Parathyroid adenoma (tissue), 2 donors: ENCODE measurements around the gene RSPH9.

ENCODE experiments used
- H2AFZ ChIP-seq: fragments of 300-600 bp; sonication (generic); one replicate; pipeline ENCODE4 v1.7.0; 2017; ENCODE audit warnings: antibody characterized with exemption, mild to moderate bottlenecking
- H3K27ac ChIP-seq: fragments of 300-600 bp; sonication (generic); one replicate; pipeline ENCODE4 v1.7.0; 2017
- H3K27me3 ChIP-seq: fragments of 300-600 bp; sonication (generic); one replicate; pipeline ENCODE4 v1.7.0; 2017; ENCODE audit warnings: low read length; ENCODE audit not compliant: control insufficient read depth, insufficient read depth
- H3K36me3 ChIP-seq: fragments of 300-600 bp; sonication (generic); one replicate; pipeline ENCODE4 v1.7.0; 2017; ENCODE audit warnings: low read length; ENCODE audit not compliant: control insufficient read depth, insufficient read depth
- H3K4me1 ChIP-seq: fragments of 300-600 bp; sonication (generic); one replicate; pipeline ENCODE4 v1.7.0; 2017; ENCODE audit warnings: control low read depth
- H3K4me2 ChIP-seq: fragments of 300-600 bp; sonication (generic); one replicate; pipeline ENCODE4 v1.7.0; 2017; ENCODE audit warnings: low read length
- H3K4me3 ChIP-seq: fragments of 300-600 bp; sonication (generic); one replicate; pipeline ENCODE4 v1.7.0; 2017; ENCODE audit warnings: low read depth, low read length
- H3K79me2 ChIP-seq: fragments of 300-600 bp; sonication (generic); one replicate; pipeline ENCODE4 v1.7.0; 2017; ENCODE audit warnings: control low read depth
- H3K9ac ChIP-seq: fragments of 300-600 bp; sonication (generic); one replicate; pipeline ENCODE4 v1.7.0; 2017; ENCODE audit warnings: mild to moderate bottlenecking
- H3K9me3 ChIP-seq: fragments of 300-600 bp; sonication (generic); one replicate; pipeline ENCODE4 v1.7.0; 2017; ENCODE audit warnings: low read length; ENCODE audit not compliant: control insufficient read depth
- CTCF ChIP-seq: fragments of 300-600 bp; sonication (generic); IDR thresholded peaks from one replicate; pipeline ENCODE4 v1.7.0; 2017; ENCODE audit warnings: antibody characterized with exemption, mild to moderate bottlenecking
- donor health status: primary hyperparathyroidism.

The RSPH9 gene

GRCh38 chr6:43622541-43622940, 22.3 kb upstream of the RSPH9 start:
- no peak overlapping the region for H3K4me2 ChIP-seq
- no peak overlapping the region for H3K9ac ChIP-seq
- no peak overlapping the region for H3K27ac ChIP-seq
- H3K79me2 ChIP-seq: no peaks in the 10 kb centered on the region
- peaks cover 6% of the 10 kb centered on the region for H3K4me1 ChIP-seq
- no peak for TF ChIP-seq CTCF
- no peak overlapping the region for H3K4me3 ChIP-seq
- no peaks in the 10 kb centered on the region for H3K36me3 ChIP-seq
- H3K27me3 ChIP-seq: no peaks in the 10 kb centered on the region
- no peak overlapping the region for H2AFZ ChIP-seq
- H3K9me3 ChIP-seq: no peaks in the 10 kb centered on the region

GRCh38 chr6:43623880-43624785, 20.7 kb upstream of the RSPH9 start:
- TF ChIP-seq CTCF: no peak
- H3K27me3 ChIP-seq: no peaks in the 10 kb centered on the region
- no peak overlapping the region for H3K27ac ChIP-seq
- H3K4me3 ChIP-seq: no peak overlapping the region
- H3K9ac ChIP-seq: no peak overlapping the region
- H3K4me1 ChIP-seq: peaks cover 10% of the 10 kb centered on the region
- H3K79me2 ChIP-seq: no peaks in the 10 kb centered on the region
- no peak overlapping the region for H2AFZ ChIP-seq
- H3K36me3 ChIP-seq: no peaks in the 10 kb centered on the region
- no peaks in the 10 kb centered on the region for H3K9me3 ChIP-seq
- no peak overlapping the region for H3K4me2 ChIP-seq

GRCh38 chr6:43624786-43625288, 20.0 kb upstream of the RSPH9 start:
- H3K27me3 ChIP-seq: no peaks in the 10 kb centered on the region
- no peak overlapping the region for H3K9ac ChIP-seq
- no peak overlapping the region for H3K27ac ChIP-seq
- H3K9me3 ChIP-seq: no peaks in the 10 kb centered on the region
- H3K4me3 ChIP-seq: no peak overlapping the region
- no peaks in the 10 kb centered on the region for H3K36me3 ChIP-seq
- H2AFZ ChIP-seq: no peak overlapping the region
- peaks cover 10% of the 10 kb centered on the region for H3K4me1 ChIP-seq
- no peak overlapping the region for H3K4me2 ChIP-seq
- no peaks in the 10 kb centered on the region for H3K79me2 ChIP-seq
- TF ChIP-seq CTCF: no peak

- no peak overlapping the region for H3K4me2 ChIP-seq
- peaks cover 13% of the 10 kb centered on the region for H3K4me1 ChIP-seq
- no peaks in the 10 kb centered on the region for H3K36me3 ChIP-seq
- no peak overlapping the region for H3K4me3 ChIP-seq
- H3K27ac ChIP-seq: no peak overlapping the region
- TF ChIP-seq CTCF: no peak
- H3K9ac ChIP-seq: no peak overlapping the region
- no peaks in the 10 kb centered on the region for H3K27me3 ChIP-seq
- no peak overlapping the region for H2AFZ ChIP-seq
- no peaks in the 10 kb centered on the region for H3K79me2 ChIP-seq
- no peaks in the 10 kb centered on the region for H3K9me3 ChIP-seq
Observed at GRCh38 chr6:43625393-43625992, 19.3 kb upstream of the RSPH9 start.
